HFF-Myc (cell line): ENCODE data around the gene NDUFA8.
A peak's percentile ranks its signal among the peaks of the same experiment; 100 is the strongest.

Experiments
- DNase-seq: peaks from one replicate; pipeline ENCODE4 v3.0.0-alpha.2; 2011; ENCODE audit warnings: low read depth; ENCODE audit errors: extremely low read depth
- H3K4me3 ChIP-seq: replicated peaks from 2 replicates; pipeline ENCODE4 v1.5.1; 2011; ENCODE audit warnings: low read depth, mild to moderate bottlenecking, control low read depth, low read length
- CTCF ChIP-seq: IDR thresholded peaks from 2 replicates; pipeline ENCODE4 v1.5.1; 2012; ENCODE audit warnings: mild to moderate bottlenecking, low read depth, low read length, control low read depth; ENCODE audit errors: missing control alignments

Gene NDUFA8

GRCh38 chr9:122158202-122158601 is 1.4 kb downstream of the NDUFA8 start:
- DNase-seq = peak; percentile 38
- peak; percentile 66 for TF ChIP-seq CTCF

GRCh38 chr9:122155796-122156195 is 3.8 kb downstream of the NDUFA8 start:
- DNase-seq = no peak
- TF ChIP-seq CTCF = no peak
- H3K4me3 ChIP-seq = no peak overlapping the region

More at GRCh38 chr9:122158202-122158601, 1.4 kb downstream of the NDUFA8 start:
- peak overlapping the region; percentile 82; the same call in 1 of the 2 replicates for H3K4me3 ChIP-seq

- no peak for TF ChIP-seq CTCF
- no peak overlapping the region for H3K4me3 ChIP-seq
- no peak for DNase-seq
Observed at GRCh38 chr9:122151267-122151828, 8.2 kb downstream of the NDUFA8 start.

- DNase-seq = no peak
- no peak overlapping the region for H3K4me3 ChIP-seq
- TF ChIP-seq CTCF = no peak
Observed at GRCh38 chr9:122145592-122145863, 14.1 kb downstream of the NDUFA8 start.

- H3K4me3 ChIP-seq = no peak overlapping the region
- DNase-seq = no peak
- peak; percentile 46 for TF ChIP-seq CTCF
Observed at GRCh38 chr9:122144836-122145591, 14.6 kb downstream of the NDUFA8 start.

GRCh38 chr9:122143876-122144405 is 15.6 kb downstream of the NDUFA8 start:
- TF ChIP-seq CTCF = no peak
- H3K4me3 ChIP-seq = no peak overlapping the region
- no peak for DNase-seq
